SH-SY5Y (cell line): ENCODE measurements around the gene GADD45B.

ENCODE experiments used
- GATA2 ChIP-seq: IDR thresholded peaks from 2 replicates; pipeline ENCODE4 v1.6.1; 2011; ENCODE audit warnings: mild to moderate bottlenecking, low read depth, low read length
- GATA3 ChIP-seq: IDR thresholded peaks from 2 replicates; pipeline ENCODE4 v1.6.1; 2011; ENCODE audit warnings: low read depth, mild to moderate bottlenecking, low read length, moderate library complexity

The GADD45B gene

GRCh38 chr19:2485428-2485827 lies 9.5 kb downstream of the GADD45B start:
- no peak for TF ChIP-seq GATA2
- no peak for TF ChIP-seq GATA3

GRCh38 chr19:2487090-2487489 lies 11.2 kb downstream of the GADD45B start:
- TF ChIP-seq GATA2: no peak
- no peak for TF ChIP-seq GATA3

GRCh38 chr19:2487842-2488241 lies 11.9 kb downstream of the GADD45B start:
- TF ChIP-seq GATA3 (no peak), GATA2 (no peak)

GRCh38 chr19:2488405-2488941 lies 12.5 kb downstream of the GADD45B start:
- no peak for TF ChIP-seq GATA3
- TF ChIP-seq GATA2: no peak

- no peak for TF ChIP-seq GATA3
- TF ChIP-seq GATA2: no peak
These were observed 13.2 kb downstream of the GADD45B start for GRCh38 chr19:2488942-2489731.

GRCh38 chr19:2490659-2491058 lies 14.7 kb downstream of the GADD45B start:
- TF ChIP-seq GATA3 (no peak), GATA2 (no peak)

GRCh38 chr19:2491130-2491801 lies 15.3 kb downstream of the GADD45B start:
- TF ChIP-seq GATA2: no peak
- no peak for TF ChIP-seq GATA3

GRCh38 chr19:2492870-2493269 lies 16.9 kb downstream of the GADD45B start:
- TF ChIP-seq GATA2 (no peak), GATA3 (no peak)

- TF ChIP-seq GATA3: no peak
- no peak for TF ChIP-seq GATA2
These were observed 18.1 kb downstream of the GADD45B start for GRCh38 chr19:2494084-2494446.

GRCh38 chr19:2494447-2495129 lies 18.7 kb downstream of the GADD45B start:
- TF ChIP-seq GATA2 (no peak), GATA3 (no peak)

GRCh38 chr19:2495130-2495641 lies 19.3 kb downstream of the GADD45B start:
- TF ChIP-seq GATA2 (no peak), GATA3 (no peak)

- TF ChIP-seq GATA2 (no peak), GATA3 (no peak)
These were observed 19.9 kb downstream of the GADD45B start for GRCh38 chr19:2495651-2496316.

- TF ChIP-seq GATA2: no peak
- no peak for TF ChIP-seq GATA3
These were observed 21.3 kb downstream of the GADD45B start for GRCh38 chr19:2497186-2497585.

GRCh38 chr19:2500156-2500555 lies 24.2 kb downstream of the GADD45B start:
- no peak for TF ChIP-seq GATA2
- TF ChIP-seq GATA3: no peak
